HG03196 (cell line): Measurements from ENCODE around the gene STUB1.
A peak's percentile ranks its signal among the peaks of the same experiment; 100 is the strongest.

Source experiments
- ATAC-seq: cut with Tn5 transposase; IDR thresholded peaks from one replicate; pipeline ENCODE4 v1.9.1; 2021; ENCODE audit not compliant: unreplicated experiment

The STUB1 gene

GRCh38 chr16:679814-680624, at the start of gene STUB1:
STUB1 (plus strand) TSS chr16:680410; CDS start chr16:680526, 116 bp downstream.
- peak; percentile 28 for ATAC-seq

- ATAC-seq, result no peak
Measured at GRCh38 chr16:630815-631405, 49.3 kb upstream of the STUB1 start, which contains the start of gene WFIKKN1. WFIKKN1 (plus strand) TSS chr16:630985; CDS start chr16:631254, 269 bp downstream.

GRCh38 chr16:631808-632358, 48.3 kb upstream of the STUB1 start:
- no peak for ATAC-seq

- ATAC-seq, result no peak
Measured at GRCh38 chr16:632486-633335, 47.5 kb upstream of the STUB1 start.

DNA sequence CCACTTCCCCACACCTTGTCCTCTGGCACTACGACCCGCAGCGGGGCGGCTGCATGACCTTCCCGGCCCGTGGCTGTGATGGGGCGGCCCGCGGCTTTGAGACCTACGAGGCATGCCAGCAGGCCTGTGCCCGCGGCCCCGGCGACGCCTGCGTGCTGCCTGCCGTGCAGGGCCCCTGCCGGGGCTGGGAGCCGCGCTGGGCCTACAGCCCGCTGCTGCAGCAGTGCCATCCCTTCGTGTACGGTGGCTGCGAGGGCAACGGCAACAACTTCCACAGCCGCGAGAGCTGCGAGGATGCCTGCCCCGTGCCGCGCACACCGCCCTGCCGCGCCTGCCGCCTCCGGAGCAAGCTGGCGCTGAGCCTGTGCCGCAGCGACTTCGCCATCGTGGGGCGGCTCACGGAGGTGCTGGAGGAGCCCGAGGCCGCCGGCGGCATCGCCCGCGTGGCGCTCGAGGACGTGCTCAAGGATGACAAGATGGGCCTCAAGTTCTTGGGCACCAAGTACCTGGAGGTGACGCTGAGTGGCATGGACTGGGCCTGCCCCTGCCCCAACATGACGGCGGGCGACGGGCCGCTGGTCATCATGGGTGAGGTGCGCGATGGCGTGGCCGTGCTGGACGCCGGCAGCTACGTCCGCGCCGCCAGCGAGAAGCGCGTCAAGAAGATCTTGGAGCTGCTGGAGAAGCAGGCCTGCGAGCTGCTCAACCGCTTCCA, 46.7 kb upstream of the STUB1 start:
- no peak for ATAC-seq

DNA sequence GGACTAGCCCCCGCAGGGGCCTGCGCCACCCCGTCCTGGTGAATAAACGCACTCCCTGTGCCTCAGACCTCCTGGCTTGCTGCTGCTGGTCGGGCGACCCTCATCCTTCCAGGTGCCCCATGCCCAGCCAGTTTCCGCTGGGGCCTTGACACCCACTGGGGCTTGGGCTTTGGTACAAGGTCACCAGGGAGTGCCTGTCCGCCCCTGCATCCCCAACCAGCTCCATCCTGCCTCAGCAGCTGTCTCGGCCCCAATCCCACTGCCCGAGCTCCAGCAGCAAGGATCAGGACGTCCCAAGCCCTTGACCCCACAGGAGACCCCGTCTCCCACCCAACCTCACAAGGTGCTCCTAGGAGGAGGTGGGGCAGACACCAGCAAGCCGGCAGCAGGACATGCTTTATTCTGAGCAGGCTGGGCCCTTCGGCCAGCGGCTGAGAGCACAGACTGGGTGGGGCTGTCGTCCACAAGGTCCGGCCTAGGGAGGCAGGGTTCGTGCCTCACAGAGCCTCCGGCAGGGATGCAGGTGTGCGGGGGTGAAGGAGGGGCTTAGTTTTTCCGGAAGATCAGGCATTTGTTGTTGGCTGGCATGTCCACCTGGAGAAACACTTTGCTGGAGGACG, 46.0 kb upstream of the STUB1 start:
- ATAC-seq, result no peak

- no peak for ATAC-seq
Measured at GRCh38 chr16:634996-635395, 45.2 kb upstream of the STUB1 start.

DNA sequence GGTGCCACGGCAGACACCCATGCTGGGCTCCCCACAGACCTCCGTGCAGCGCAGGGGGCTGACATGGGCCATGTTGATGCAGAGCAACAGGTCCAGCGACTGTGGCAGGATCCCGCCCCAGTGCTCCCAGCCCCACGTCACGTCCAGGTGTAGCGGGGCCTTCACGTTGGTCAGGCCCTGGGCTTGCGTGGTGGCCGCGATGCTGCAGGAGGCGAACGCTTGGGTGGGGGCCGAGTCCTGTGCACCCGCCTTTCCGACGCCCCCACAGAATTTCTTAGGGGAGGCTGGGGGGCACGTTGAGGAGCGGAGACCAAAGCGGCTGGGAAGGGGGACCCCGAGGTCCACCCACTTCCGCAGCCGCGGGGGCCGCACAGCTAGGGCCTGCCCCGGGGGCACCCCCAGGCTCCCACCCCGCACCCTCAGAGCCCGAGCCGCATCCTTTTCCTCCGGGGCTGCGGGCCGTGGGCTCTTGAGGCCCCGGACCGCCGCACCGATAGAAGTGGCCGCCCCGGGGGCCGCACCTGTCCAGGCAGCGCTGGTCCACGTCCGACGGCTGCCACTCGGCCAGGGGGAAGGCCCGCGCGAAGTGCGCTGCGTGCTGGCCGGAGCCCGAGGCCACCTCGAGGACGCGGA, 44.5 kb upstream of the STUB1 start:
- peak; percentile 3 for ATAC-seq

- peak; percentile 62 for ATAC-seq
Measured at GRCh38 chr16:636206-637080, 43.8 kb upstream of the STUB1 start, which contains the start of gene METTL26. METTL26 (minus strand) TSS chr16:636305; CDS start chr16:636290, 15 bp downstream.

DNA sequence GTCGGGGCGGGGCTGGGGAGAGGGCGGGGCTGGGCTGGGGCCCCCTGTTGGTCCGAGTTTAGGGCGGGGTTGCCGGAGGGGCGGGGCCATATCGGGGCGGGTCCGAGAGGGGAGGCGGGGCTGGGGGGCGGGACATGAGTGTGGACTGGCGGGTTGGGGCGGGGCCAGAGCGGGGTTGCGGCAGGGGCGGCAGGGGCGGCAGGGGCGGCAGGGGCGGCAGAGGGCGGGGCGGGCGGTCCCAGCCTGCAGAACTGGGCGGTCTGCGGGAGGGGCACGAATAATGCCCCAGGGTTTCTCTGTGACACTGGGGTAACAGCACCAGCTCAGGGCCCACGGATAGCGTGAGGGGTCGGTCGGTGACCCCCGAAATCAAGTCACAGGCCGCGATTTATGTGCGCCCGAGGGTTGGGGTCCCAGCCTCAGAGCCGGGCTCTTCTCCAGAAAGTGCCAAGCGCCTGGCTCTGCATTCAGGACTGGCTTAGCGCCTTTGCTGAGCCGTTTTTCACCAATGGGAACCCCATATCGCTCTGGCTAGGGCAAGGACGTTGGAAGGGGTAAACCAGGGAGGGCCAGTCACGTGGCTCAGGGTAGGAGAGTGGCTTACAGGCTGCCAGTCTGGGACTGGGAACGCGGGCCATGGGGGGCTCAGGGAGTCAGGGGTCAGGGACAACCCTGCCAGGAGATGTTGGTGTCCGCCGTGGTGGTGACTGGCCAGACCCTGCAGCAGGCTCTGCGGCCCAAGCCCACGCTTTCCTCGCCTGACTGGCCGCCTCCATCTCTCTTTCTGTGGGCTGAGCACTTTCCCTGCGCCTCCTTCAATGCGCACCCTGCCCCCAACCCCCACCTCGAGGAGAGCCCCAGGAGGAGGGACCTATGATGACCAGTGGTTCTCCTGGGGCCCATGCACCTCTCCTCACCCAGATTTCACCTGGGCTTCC, 42.9 kb upstream of the STUB1 start:
- no peak for ATAC-seq

GRCh38 chr16:638034-638543, 42.1 kb upstream of the STUB1 start:
- ATAC-seq, result no peak

GRCh38 chr16:638836-639235, 41.4 kb upstream of the STUB1 start:
- no peak for ATAC-seq

GRCh38 chr16:640614-641013, 39.6 kb upstream of the STUB1 start:
- ATAC-seq, result no peak

DNA sequence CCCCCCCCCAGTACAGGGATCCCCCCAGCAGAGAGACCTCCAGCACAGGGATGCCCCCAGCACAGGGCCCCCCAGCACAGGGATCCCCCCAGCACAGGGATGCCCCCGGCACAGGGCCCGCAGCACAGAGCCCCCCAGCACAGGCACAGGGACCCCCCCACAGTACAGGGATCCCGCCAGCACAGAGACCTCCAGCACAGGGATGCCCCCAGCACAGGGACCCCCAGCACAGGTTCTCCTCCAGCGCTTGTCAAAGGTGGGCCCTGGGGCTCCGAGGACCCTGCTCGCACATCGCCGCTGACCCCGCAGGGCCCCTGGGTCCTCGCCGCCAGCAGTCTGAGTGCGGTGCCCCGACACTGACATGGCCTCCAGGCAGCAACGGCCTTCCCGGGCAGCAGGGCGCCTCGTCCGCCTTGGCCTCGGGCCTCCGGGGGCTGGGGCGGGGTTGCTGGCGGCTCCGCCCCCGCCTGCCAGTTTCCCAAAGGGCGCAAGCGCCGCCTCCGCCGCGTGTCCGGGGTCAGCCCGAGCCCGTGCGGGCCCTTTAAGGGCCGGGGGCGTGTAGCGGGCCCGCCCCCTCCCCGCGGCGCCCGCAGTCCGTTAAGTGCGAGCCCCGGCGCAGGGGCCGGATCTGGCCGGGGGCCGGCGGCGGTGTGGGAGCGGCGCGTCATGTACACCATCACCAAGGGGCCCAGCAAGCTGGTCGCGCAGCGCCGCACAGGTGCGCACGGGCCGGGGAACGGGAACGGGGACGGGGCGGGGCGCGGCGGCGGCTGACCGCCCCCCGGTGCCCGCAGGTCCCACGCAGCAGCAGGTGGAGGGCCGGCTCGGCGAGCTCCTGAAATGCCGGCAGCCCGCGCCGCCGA, 38.7 kb upstream of the STUB1 start, which contains the start of gene MCRIP2:
Gene MCRIP2 (plus strand): TSS at position 503 of the 863 bp plus-strand sequence. CDS start 164 bp downstream, at position 667.
- ATAC-seq, result peak; percentile 41

DNA sequence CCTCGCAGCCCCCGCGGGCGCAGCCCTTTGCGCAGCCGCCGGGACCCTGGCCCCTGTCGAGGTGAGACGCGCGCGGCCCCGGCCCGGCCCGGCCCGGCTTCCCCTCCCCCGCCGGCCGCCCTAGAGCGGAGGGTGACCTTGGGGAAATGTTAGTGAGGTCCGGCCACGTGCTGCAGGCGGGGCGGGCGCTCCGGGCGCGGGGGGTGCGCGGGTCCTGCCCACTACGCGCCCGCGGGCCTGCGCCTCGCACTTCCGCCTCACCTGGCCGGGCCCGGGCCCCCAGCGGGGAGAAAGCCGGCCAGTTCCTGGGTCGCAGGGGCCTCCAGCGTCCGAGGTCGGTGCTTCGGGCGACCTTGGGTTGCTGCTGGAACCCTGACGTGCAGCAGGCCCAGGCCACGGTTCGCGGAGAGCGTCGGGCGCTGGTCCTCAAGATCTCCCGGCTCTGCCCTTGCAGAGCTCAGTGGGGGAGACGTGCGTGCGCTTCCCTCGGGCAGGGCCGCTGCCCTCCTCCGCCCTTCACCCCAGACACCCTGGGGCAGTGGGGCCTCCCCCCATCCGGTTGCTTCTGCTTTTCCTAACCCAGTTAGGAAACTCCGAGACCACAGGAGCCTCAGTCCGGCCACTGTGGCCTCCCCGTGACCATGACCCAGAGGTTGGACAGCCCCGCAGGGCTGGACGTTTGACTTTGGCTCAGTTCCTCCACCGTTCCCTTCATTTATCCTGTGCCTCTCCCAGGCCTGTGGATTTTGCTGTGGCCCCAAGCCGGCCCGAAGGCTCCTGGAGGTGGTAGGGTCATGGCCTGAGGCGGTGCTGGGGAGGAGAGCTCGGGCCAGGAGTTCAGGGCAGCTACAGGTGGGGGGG, 37.8 kb upstream of the STUB1 start:
- ATAC-seq, result no peak
